Hindlimb muscle (tissue), 1 donor: ENCODE data around the gene ACSS1. TPM values are rescaled to one million over a fixed set of nuclear protein-coding genes. Genes with fewer than 3 reads are reported as not detected.

Source experiments
- DNase-seq: peaks from one replicate; pipeline ENCODE4 v3.0.0-alpha.2; 2013
- polyA plus RNA-seq: library from polyadenylated mRNA; unstranded; fragments of 120-200 nt; gene quantifications from one replicate; pipeline ENCODE4 v1.2.1, GENCODE V29; 2013; ENCODE audit not compliant: insufficient read length

Gene ACSS1
- polyA plus RNA-seq, 1 donor = 24.4 TPM

DNA sequence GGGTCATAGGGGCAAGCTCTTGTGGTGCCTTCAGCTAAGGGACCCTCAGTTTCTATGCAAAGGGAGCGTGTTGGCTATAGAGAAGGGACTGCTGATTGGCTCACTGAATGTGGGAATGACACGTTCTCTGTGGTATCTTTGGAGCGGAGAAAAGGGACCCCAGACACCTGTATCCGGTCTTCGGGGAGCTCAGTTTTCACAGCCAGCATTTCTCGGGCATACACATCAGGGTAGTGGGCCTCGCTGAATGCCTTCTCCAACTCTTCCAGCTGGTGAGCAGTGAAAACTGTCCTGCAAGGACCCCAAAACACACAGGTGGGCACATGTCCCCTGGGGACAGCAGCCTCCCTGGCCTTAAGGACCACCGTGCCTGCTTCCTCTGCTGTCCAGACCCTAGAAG, 20.7 kb upstream of the ACSS1 start:
- no peak for DNase-seq

DNA sequence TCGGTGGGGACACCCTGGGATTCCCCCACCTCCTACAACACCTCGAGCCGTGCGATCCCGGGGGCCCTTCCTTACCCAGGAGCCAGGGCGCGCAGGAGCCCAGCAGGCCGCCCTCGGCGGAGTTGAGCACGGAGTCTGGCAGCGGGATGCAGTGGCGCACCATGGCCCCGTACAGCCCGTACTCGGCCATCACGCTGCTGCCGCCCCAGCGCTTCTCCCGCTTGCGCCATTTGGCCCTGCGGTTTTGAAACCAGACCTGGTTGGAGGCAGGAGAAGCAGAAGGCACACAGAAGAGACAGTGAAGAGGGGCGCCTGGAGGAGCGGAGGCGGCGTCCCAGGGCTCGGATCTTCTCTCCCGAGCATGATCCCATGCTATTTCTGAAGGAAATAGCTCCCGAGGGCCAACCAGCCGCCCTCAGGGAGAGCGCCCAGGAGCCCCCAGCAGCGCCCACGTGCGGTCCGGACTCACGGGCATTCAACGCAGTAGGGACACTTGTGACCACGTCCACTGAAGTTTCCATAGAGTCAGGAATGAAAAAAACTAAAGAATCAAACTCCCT, 19.8 kb upstream of the ACSS1 start:
- DNase-seq = no peak

DNA sequence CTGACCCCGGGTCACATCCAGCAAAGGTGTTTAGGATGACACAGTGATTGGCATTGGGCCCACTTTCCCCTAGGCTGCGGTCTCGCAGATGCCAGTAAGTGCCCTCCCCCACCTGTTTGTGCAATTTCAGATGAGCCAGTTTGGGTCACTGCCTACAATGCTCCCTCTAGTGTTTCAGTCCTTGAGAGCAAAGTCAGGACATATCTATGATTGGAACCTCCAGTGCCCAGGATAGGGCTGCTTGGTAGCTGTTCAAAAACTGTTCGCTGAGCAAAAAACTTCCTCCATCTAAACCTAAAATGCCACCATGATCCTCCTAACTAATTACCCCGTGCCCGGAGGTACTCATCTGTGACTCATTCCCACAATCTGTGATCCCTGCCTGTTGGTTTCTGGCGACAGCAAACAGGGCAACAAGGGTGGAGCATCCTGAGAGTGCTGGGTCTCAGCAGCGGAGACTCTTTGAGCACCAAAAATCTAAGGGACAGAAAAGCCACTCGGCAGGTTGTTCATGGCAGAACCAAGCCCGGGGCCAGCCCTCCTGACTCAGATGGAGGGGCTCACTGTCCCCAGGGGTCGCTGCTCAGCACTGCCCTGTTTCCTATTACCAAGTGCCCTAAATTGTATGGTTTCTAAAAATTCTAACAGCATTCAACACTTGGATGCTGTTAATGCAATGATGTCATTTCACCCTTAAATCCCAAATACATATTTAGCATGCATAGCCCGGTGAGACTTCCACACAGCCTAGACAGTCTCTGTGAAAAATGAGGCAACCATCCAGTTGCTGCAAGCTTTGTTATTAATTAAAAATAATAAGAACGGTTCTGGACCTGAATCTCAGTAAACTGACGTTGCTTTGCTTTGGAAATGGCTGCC, 19.0 kb upstream of the ACSS1 start:
- no peak for DNase-seq

DNA sequence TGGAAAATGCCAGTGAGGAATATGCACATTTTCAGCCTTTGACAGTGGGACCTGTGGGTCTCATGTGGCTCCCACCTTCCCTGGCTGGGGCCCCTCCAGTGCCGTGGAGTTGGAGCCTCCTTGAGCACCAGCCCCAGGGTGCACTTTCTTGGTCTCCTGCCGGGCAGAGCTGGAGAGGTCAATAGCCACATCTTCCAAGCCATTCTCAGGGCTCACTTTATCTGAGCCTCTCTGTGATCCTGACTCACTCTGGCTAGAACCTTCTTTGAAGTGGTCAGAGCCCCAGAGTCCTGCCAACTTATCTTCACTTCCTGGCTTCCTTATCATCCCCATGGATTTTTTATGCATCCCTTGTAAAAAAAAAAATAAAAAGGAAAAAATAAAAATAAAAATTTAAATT, 18.3 kb upstream of the ACSS1 start:
- DNase-seq = no peak

DNA sequence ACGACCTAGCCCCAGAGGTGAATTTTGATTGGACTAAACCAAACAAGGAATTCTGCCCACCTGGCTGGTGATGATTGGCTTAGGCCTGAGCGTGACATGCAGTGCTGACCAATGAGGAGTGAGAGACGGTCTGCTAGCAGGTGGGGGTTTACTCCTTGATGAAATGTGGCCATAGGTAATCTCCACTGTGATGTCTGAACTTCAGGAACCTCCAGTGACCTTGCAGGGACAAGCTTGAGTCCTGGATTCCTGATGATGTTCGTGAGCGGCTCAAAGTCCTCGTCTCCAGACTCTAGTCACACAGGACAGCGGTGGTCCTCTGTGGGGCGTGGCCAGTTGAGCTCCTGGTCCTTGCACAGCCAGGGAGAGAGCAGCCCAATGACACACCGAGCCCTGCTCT, 15.6 kb upstream of the ACSS1 start:
- DNase-seq = no peak

DNA sequence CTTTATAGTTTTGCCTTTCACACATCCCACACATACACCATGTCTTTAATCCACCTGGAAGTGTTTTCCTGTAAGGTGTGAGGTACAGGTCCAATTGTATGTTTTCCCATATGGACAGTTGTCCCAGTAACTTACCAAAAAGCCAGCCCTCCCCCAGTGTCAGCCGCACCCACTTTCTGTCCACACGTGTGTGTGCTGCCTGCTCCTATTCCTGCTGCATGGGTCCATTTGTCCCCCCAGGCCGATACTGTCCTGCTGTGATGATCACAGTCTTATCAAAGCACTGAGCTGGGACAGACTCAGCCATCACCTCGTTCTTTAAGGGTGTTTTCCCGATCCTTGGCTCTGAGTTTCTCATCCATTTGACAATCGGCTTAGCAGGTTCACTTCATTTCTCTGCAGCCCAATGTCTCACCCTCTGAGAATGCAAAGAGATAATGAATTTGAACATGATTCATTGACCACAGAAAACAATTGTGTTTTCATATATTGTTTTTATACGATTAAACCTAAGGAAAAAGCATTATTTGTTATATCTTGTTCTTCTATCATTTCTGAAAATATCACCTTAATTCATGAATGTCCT, 14.4 kb upstream of the ACSS1 start:
- no peak for DNase-seq

DNA sequence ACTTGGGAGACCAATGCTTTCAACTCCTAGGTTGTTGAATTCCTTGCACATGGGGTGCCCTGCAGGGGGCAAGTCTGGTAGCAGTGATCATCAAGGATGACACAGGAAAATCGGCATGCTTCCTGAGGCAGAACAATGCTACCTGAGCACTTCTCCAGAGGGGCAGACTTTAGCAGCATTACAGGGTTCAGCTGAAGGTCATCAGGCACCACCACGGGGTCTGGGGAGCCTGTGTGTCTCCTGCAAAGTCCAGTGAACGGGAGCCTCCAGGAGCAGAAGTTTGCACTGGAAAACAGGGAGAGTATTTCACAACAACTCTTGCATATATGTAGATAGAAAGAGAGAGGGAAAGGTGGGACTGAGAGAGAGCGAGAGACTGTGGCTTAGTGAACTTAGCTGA, 13.8 kb upstream of the ACSS1 start:
- no peak for DNase-seq

DNA sequence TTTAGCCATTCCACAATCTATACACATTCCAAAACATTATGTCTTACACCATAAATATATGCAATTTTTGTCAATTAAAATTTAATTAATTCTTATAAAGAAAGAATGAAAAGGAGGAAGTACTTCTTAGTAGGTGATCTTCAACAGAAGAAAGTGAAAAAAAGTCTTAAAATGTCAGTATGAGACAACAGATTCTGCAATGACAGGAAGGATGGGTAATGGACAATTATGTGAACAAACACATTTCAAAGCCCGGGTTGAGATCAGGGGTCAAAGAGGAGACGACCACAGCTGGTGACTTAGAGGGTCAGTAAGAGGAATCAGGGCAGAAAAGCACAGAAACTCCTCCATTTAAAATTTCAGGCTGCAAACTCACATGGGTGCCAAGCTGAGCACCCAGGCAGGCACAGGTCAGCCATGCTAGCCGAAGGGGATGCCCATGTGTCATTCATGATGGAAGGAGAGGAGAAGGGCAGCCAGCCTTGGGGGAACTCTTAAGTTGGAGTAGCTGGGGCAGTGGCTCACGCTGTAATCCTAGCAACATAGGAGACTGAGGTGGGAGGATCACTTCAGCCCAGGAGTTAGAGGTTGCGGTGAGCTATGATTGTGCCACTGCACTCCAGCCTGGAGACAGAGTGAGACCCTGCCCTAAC, 13.0 kb upstream of the ACSS1 start:
- DNase-seq = no peak

DNA sequence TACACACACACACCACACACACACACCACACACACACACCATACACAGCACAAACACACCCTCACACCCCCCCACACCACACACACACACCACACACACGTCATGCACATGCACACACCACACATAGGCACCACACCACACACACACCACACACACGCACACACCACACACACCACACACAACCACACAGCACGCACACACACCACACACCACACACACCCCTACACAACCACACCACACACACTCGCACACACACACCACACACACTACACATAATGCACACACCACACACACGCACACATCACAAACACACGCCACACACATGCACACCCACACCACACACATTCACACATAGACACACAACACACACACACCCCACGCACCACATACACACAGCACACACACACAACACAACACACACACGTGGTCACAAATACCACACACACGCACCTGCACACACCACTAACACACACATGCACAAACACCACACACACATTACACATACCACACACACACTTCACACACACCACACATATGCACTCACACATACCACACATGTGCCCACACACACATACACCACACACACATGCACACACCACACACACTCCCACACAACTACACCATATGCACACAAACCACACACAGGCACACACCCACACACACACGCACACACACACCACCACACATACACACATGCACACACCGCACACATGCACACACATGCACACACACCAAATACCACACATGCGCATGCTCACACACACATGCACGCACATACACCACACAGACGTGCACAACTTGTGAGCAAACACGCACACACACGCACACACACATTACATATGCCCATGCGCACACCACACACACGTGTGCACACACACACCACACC, 9.4 kb upstream of the ACSS1 start:
- no peak for DNase-seq

DNA sequence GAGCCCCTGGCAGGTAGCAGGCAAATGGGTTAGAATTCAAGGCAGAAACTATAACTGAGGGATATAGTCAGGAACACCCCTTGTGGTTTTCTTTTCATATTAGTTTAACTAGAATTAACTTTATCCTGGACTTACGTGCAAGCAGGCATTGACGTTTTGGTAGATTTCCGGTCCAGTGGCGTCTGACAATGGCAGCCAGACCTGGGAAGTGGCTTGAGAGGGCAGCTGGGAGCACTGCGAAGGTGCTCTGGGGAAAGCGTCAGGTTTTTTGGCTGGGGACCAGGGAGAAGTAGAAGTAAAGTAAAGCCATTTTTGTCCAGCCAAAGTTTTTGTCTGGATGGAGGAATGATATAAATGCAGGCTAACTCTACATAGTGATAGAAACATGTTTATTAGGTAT, 8.4 kb upstream of the ACSS1 start:
- no peak for DNase-seq

DNA sequence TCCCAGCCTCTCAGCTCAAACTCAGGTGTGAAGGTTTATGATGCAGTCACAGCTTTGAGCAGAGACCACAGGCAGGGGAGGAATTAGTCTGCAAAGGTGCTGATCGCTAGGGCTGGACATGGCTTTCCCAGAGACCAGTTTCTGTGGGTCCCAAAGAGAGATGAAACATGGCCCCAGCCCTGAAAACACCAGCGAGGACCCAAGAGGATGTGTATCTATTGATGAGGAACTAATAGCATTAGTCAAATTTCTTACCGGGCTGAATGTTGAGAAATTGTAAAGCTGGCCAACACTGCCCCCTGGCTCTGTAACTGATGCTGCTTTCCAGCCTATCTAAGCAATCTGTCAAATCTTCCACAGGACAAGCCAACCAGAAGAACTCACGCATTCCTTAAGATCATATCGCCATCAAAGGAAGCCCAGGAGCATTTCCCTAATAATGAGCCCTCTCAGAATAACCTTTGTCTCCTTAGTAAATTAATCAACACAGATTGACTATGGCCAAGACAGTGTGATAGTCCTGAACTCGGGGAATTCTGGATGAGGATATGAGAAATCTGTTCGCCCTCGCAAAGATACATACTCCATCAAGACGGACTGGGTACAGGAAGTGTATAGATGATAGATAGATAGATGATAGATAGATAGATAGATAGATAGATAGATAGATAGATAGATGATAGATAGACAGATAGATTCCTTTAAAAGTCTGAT, 7.8 kb upstream of the ACSS1 start:
- DNase-seq = peak; percentile 73

DNA sequence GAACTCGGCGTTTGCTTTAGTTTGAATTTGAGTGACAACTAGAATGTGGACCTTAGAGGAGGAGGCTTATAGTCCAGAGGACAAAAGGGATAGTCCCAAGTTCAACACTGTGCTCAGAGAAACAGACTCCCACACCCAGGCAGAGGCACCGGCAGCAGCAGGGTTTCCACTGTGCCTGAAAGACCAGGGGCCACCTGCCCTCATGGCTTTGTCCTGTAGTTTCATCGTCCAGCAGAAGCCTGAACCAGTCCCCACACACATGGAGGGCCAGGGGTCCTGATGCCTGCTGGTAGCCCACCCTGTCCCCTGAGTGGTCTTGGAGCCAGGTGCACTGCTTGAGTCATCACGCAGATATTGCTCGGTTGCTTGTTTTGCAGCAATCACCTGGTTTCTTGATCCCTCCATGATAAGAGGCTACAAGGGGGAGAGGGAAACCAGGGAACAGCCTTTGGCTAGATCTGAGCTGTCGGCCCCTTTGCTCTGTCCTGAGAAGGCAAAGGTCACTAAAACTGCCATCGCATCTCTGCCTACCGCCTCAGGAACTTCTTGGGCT, 7.2 kb upstream of the ACSS1 start:
- DNase-seq = no peak

DNA sequence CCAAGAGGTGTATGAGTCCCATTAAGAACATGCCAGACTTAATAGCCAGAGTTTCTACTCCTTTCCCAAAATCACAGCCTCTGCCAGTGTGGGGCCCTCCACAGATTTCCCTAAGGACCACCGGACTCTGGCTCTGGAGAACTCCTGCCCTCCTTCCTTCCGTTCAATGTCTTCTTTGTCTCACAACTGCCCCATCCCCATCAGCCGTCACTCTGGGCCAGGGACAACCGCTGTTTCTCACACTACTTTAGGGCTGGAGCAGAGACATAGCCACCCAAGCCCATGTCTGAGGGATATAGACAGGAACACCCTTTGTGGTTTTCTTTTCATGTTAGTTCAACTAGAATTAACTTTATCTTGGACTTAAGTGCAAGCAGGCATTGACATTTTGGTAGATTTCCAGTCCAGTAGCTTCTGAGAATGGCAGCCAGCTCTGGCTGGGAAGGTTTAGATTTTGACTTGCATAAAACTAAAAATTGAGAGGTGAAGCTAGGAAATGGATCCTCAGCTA, 6.7 kb upstream of the ACSS1 start:
- DNase-seq = no peak

DNA sequence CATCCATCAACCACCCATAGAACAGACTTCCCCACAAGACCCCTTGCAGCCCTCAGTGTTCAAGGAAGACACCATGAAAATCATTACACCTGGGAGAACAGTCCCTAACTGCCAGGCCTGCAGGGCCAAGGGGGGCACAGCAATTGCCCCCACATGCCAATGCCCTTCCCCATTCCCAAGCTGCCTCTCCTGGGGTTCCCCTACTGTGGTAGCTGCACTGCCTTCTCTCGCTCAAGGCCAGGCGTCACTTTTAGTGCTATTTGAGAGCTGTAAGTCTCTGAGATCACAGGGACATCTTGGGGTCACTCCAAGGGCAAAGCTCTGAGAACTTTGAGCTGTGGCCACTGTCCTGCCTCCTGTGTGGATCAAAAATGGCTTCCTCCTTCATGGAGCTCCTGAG, 6.0 kb upstream of the ACSS1 start:
- no peak for DNase-seq

DNA sequence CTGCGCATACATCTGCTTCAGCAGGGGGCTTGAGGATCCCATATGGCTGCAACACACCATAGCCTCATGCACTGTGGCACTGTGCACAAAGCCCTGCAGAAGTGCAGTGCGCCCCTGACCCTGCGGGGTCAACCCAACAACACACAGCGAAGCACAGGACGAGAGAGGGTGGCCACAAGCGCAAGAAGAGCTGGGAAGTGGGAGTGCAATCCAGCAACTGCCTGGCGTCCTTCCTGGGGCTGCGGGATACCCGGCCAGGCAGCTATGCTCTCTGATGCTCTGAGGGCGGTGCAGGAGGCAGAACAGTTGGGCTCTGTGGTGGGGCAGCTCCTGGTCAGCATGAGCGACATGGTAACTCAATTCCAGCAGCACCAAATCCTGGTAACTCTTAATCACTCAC, 5.6 kb upstream of the ACSS1 start:
- no peak for DNase-seq

DNA sequence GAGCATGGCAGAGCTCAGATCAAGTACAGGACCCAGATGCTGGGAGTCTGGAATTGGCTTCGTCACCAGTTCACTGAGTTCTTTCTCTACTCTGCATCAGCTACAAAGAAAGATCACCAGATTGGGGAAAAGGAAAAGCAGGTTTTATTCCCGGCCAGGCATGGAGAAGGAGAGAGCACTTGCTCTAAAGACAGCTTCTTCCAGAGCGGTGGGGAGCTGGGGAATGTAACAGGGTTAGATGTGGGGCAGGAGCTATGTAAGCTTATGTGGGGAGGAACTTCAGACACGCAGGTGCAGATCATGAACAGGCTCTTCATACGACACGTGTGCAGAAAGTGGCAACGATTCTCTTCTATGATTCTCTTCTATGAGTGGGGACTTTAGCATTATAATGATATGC, 4.9 kb upstream of the ACSS1 start:
- DNase-seq = no peak

DNA sequence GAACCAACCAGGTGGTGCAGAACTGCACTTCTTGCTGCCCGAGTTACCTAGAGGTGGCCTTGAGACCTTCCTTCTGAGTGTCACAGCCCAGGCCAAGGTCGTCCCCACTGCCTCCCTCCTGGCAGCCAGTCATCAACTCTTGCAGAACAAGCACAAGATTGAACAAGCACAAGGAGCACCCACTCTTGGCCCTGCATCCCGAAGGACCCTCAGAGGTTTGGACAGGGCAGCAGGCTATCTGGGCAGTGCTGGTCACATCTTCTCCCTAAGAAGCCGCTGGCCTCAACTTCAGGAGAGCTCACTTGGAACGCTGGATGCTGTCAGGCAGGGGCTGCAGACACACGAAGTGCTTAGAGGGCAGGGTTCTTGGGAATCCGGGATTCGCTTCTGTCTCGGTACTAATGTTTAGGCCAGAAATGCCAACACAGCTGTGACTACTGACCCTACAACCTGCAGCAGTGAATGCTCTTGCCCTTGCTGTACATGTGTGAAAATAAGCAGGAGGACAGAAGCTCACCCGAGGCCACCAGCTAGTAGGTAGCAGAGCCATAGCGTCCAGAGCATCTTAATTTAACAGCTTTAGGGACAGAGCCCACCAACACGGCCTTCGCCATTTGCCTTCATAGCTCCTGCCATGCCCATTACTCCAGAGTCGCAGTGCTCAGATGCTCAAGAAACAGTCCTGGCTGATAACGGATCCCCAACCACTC, 4.0 kb upstream of the ACSS1 start:
- DNase-seq = no peak

DNA sequence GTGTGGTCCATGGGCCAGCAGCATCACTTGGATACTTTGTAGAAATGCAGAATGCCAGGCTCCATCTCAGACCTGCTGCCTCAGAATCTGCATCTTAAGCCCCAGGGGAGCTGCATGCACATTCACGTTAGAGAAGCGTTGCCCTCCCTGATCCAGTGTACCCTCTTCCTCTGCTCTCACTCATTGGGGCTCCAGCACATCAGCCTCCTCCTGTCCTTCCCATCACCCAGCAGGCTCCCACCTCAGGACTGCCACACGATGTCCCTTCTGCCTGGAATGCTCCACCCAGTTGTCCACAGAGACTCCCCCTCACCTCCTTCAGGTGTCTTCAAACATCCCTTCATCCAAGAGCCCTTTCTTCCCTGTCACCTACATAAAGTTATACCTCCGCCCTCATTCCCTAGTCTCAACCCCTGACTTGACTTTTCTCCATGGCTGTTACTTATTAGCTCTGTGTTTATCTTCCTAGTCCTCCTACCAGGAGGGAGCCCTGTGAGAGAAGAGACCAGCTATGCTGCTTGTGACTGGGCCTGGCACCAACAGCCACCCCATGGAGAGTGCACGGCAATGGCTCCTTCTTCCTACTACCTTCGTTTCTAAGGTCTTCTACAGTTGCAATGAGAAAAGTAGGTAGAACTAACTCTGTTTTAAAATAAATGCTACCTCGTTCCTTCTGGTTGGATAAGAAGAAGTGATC, 3.3 kb upstream of the ACSS1 start:
- no peak for DNase-seq

DNA sequence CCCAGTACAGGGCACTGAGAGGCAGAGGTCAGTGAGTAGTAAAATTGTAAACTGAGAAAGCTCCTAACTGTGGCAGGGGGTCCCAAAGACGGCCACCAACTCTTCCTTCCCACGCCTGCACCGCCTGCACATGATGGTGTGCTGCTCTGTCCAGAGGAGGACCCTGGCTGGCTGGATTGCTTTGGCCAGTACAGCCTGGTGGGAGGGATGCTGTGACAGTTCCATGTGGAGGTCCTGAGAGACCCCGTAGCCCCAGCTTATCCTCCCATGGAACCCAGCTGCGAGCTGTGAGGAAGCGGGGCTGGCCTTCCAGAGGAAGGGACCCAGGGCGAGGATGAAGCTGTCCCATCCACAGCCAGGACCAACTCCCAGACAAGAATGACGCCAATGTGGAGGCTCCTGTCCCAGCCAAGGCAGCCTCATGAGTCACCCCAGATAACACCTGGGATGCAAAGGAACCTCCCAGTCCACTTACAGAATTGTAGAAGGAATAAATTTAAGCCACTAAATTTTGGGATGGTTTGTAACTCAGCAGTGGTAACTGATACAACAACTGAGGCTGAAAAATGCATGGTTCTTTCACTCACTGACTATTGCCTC, 2.0 kb upstream of the ACSS1 start:
- no peak for DNase-seq
